Measurements from ENCODE around the gene SMO. TPM values are rescaled to one million over a fixed set of nuclear protein-coding genes. Genes with fewer than 3 reads are reported as not detected.

Gene SMO
- total and polyA plus RNA-seq, 9 of the 15 experiments (the other 6 are each of a cell fraction or from before 2014, with no cell fraction given): 0.05 to 0.13 (median 0.10) TPM; not detected in 5

DNA sequence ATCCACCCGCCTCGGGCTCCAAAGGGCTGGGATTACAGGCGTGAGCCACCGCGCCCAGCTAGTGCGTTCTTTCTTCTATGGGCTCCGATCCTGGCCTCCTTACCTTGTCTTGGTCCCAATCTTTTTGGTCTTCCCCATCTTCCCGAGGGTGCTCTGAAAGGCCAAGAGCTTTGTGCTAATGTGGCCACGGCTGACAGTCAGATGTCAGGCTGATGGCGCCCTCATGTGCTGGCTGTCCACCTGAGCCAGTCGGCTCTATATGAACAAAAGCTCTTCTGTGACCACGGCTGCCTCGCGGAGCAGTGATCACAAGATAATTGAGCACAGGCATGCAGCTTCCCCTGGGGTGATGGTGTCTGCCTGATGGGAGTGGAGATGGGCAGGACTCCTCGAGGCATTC lies 25.4 kb downstream of the SMO start (continued):
- TF ChIP-seq ZNF445 (CRISPR knock-in tag; IDR thresholded peaks at IDR 0.05; ENCODE audit: low read depth) (no peak), ZKSCAN3 (CRISPR knock-in tag; IDR thresholded peaks at IDR 0.05) (no peak), SMC3 (conservative IDR thresholded peaks at IDR 0.05; ENCODE audit: insufficient read depth, low read depth, low read length) (peak; percentile 30; the same call in 1 of the 2 replicates), CTBP1 (IDR thresholded peaks at IDR 0.05; ENCODE audit: borderline replicate concordance) (peak; percentile 93), KDM2B (CRISPR knock-in tag; IDR thresholded peaks at IDR 0.05) (no peak), SREBF1 (IDR thresholded peaks at IDR 0.05; ENCODE audit: borderline replicate concordance, low read depth, low read length) (no peak), ATF7 (IDR thresholded peaks at IDR 0.05) (0 out of 2 replicates have a peak, but pooled peaks have one; percentile 23), RCOR1 (IDR thresholded peaks at IDR 0.05; ENCODE audit: borderline replicate concordance in 1 of 2, low read depth in 2 of 2, low read length in 2 of 2) (no peak; a peak in 1 of 4 replicates), GATA2 (CRISPR knock-in tag; IDR thresholded peaks at IDR 0.05) (peak; percentile 83), SMARCE1 (IDR thresholded peaks at IDR 0.05) (no peak), MCM7 (IDR thresholded peaks at IDR 0.05) (no peak), THRAP3 (IDR thresholded peaks at IDR 0.05; ENCODE audit: borderline replicate concordance) (no peak), ZBTB8A (IDR thresholded peaks at IDR 0.05; ENCODE audit: partially characterized antibody) (no peak), XRCC3 (IDR thresholded peaks at IDR 0.05) (no peak), CBX3 (IDR thresholded peaks at IDR 0.05; ENCODE audit: borderline replicate concordance in 1 of 2, low read length in 2 of 2) (0 out of 3 replicates have a peak, but pooled peaks of 1 of the 2 experiments have one; percentile 9), NR4A1 (CRISPR knock-in tag; IDR thresholded peaks at IDR 0.05) (0 out of 2 replicates have a peak, but pooled peaks have one; percentile 2), NR4A1 (tag; IDR thresholded peaks at IDR 0.05) (no peak), FOXK1 (CRISPR knock-in tag; IDR thresholded peaks at IDR 0.05; ENCODE audit: borderline replicate concordance) (no peak), NBN (IDR thresholded peaks at IDR 0.05; ENCODE audit: low read depth) (no peak), CEBPG (CRISPR knock-in tag; IDR thresholded peaks at IDR 0.05) (no peak), CEBPG (tag; conservative IDR thresholded peaks at IDR 0.05 in 1 of 2, IDR thresholded peaks at IDR 0.05 in 1 of 2) (no peak), SP1 (CRISPR knock-in tag; IDR thresholded peaks at IDR 0.05) (no peak), ERF (CRISPR knock-in tag; IDR thresholded peaks at IDR 0.05) (no peak), ZFP1 (CRISPR knock-in tag; IDR thresholded peaks at IDR 0.05) (no peak), KLF10 (CRISPR knock-in tag; IDR thresholded peaks at IDR 0.05) (no peak), JUNB (CRISPR knock-in tag; conservative IDR thresholded peaks at IDR 0.05) (no peak)
- TF ChIP-seq, protein P1, sequence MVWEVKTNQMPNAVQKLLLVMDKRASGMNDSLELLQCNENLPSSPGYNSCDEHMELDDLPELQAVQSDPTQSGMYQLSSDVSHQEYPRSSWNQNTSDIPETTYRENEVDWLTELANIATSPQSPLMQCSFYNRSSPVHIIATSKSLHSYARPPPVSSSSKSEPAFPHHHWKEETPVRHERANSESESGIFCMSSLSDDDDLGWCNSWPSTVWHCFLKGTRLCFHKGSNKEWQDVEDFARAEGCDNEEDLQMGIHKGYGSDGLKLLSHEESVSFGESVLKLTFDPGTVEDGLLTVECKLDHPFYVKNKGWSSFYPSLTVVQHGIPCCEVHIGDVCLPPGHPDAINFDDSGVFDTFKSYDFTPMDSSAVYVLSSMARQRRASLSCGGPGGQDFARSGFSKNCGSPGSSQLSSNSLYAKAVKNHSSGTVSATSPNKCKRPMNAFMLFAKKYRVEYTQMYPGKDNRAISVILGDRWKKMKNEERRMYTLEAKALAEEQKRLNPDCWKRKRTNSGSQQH (CRISPR knock-in tag; IDR thresholded peaks at IDR 0.05): no peak
- TF ChIP-seq, protein P2, sequence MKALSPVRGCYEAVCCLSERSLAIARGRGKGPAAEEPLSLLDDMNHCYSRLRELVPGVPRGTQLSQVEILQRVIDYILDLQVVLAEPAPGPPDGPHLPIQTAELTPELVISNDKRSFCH (CRISPR knock-in tag; IDR thresholded peaks at IDR 0.05): no peak
- TF ChIP-seq, protein P2 (tag; IDR thresholded peaks at IDR 0.05): no peak; the same call in 1 of the 2 replicates
- TF ChIP-seq, protein P3, sequence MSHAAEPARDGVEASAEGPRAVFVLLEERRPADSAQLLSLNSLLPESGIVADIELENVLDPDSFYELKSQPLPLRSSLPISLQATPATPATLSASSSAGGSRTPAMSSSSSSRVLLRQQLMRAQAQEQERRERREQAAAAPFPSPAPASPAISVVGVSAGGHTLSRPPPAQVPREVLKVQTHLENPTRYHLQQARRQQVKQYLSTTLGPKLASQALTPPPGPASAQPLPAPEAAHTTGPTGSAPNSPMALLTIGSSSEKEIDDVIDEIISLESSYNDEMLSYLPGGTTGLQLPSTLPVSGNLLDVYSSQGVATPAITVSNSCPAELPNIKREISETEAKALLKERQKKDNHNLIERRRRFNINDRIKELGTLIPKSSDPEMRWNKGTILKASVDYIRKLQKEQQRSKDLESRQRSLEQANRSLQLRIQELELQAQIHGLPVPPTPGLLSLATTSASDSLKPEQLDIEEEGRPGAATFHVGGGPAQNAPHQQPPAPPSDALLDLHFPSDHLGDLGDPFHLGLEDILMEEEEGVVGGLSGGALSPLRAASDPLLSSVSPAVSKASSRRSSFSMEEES (CRISPR knock-in tag; IDR thresholded peaks at IDR 0.05): no peak

Measured in K562 (cell line).